NT2/D1 (cell line): ENCODE measurements around the gene TSFM.

Experiments
- DNase-seq: peaks from one replicate; pipeline ENCODE4 v3.0.0-alpha.2; 2011; ENCODE audit warnings: low read depth, low spot score
- H3K27me3 ChIP-seq: 2 replicates; pipeline ENCODE4 v1.6.0; 2011; ENCODE audit warnings: mild to moderate bottlenecking; ENCODE audit not compliant: insufficient read length, insufficient read depth
- H3K36me3 ChIP-seq: 2 replicates; pipeline ENCODE4 v1.6.1; 2011; ENCODE audit warnings: mild to moderate bottlenecking, low read length, mixed read lengths; ENCODE audit not compliant: insufficient read depth, insufficient read length
- H3K4me1 ChIP-seq: 2 replicates; pipeline ENCODE4 v1.5.1; 2011; ENCODE audit not compliant: insufficient read depth, insufficient read length
- H3K4me3 ChIP-seq: 2 replicates; pipeline ENCODE4 v1.5.1; 2011; ENCODE audit warnings: low read depth; ENCODE audit not compliant: insufficient read length
- H3K9ac ChIP-seq: 2 replicates; pipeline ENCODE4 v1.6.0; 2011; ENCODE audit warnings: low read depth; ENCODE audit not compliant: insufficient read length
- H3K9me3 ChIP-seq: 2 replicates; pipeline ENCODE4 v1.5.1; 2011; ENCODE audit warnings: mild to moderate bottlenecking, low read length; ENCODE audit not compliant: insufficient read depth
- SUZ12 ChIP-seq: IDR thresholded peaks from 2 replicates; pipeline ENCODE4 v1.6.1; 2011; ENCODE audit not compliant: insufficient read length, insufficient read depth; ENCODE audit errors: extremely low read depth
- YY1 ChIP-seq: IDR thresholded peaks from 2 replicates; pipeline ENCODE4 v1.6.1; 2011; ENCODE audit not compliant: insufficient read length, insufficient read depth
- ZNF274 ChIP-seq: IDR thresholded peaks from 2 replicates; pipeline ENCODE4 v1.6.1; 2011; ENCODE audit warnings: mild to moderate bottlenecking, low read depth, low read length

The TSFM gene

GRCh38 chr12:57765698-57766463, 16.7 kb upstream of the TSFM start:
- Histone ChIP-seq H3K9me3 (no peaks in the 10 kb centered on the region; the same call in 1 of the 2 replicates), H3K27me3 (peaks cover 42% of the 10 kb centered on the region), H3K4me3 (peak overlapping the region; percentile 16), H3K9ac (peak overlapping the region; percentile 57), H3K36me3 (peaks cover 44% of the 10 kb centered on the region), H3K4me1 (peaks cover 15% of the 10 kb centered on the region)
- TF ChIP-seq YY1 (no peak), SUZ12 (peak; percentile 12), ZNF274 (no peak)
- DNase-seq: no peak

GRCh38 chr12:57766464-57767304, 15.9 kb upstream of the TSFM start, which contains the start of gene CYP27B1:
Gene CYP27B1 (minus strand): TSS chr12:57767078. CDS start chr12:57767041, 37 bp downstream.
- H3K4me3 ChIP-seq: peak within 1 kb of the TSS; percentile 16
- peaks cover 39% of the 10 kb centered on the region for H3K27me3 ChIP-seq
- TF ChIP-seq YY1 (no peak), SUZ12 (no peak), ZNF274 (no peak)
- peaks cover 45% of the 10 kb centered on the region for H3K36me3 ChIP-seq
- no peak for DNase-seq
- H3K9me3 ChIP-seq: no peaks in the 10 kb centered on the region; the same call in 1 of the 2 replicates
- H3K9ac ChIP-seq: peak within 1 kb of the TSS; percentile 57
- H3K4me1 ChIP-seq: peaks cover 15% of the 10 kb centered on the region

- Histone ChIP-seq H3K9ac (peak overlapping the region; percentile 57), H3K4me3 (peak overlapping the region; percentile 16), H3K36me3 (peaks cover 45% of the 10 kb centered on the region), H3K27me3 (peaks cover 39% of the 10 kb centered on the region), H3K4me1 (peaks cover 15% of the 10 kb centered on the region), H3K9me3 (no peaks in the 10 kb centered on the region; the same call in 1 of the 2 replicates)
- no peak for TF ChIP-seq ZNF274
- no peak for TF ChIP-seq SUZ12
- no peak for TF ChIP-seq YY1
- DNase-seq: no peak
Measured at GRCh38 chr12:57767305-57767698, 15.3 kb upstream of the TSFM start.

- TF ChIP-seq ZNF274 (no peak), YY1 (no peak), SUZ12 (no peak)
- Histone ChIP-seq H3K27me3 (peaks cover 39% of the 10 kb centered on the region), H3K9ac (no peak overlapping the region), H3K36me3 (peaks cover 39% of the 10 kb centered on the region), H3K4me3 (no peak overlapping the region), H3K4me1 (peaks cover 15% of the 10 kb centered on the region), H3K9me3 (no peaks in the 10 kb centered on the region; the same call in 1 of the 2 replicates)
- DNase-seq: no peak
Measured at GRCh38 chr12:57767876-57768275, 14.7 kb upstream of the TSFM start.

GRCh38 chr12:57769594-57769993, 13.0 kb upstream of the TSFM start:
- Histone ChIP-seq H3K36me3 (peaks cover 38% of the 10 kb centered on the region), H3K4me1 (peaks cover 15% of the 10 kb centered on the region), H3K9me3 (no peaks in the 10 kb centered on the region), H3K4me3 (no peak overlapping the region), H3K9ac (no peak overlapping the region), H3K27me3 (peaks cover 23% of the 10 kb centered on the region)
- TF ChIP-seq SUZ12 (no peak), ZNF274 (no peak), YY1 (no peak)
- no peak for DNase-seq

- H3K9ac ChIP-seq: peak overlapping the region; percentile 29
- TF ChIP-seq ZNF274 (no peak), YY1 (no peak), SUZ12 (no peak)
- no peak for DNase-seq
- peaks cover 42% of the 10 kb centered on the region for H3K36me3 ChIP-seq
- H3K27me3 ChIP-seq: peaks cover 12% of the 10 kb centered on the region
- peaks cover 10% of the 10 kb centered on the region for H3K4me1 ChIP-seq
- H3K4me3 ChIP-seq: no peak overlapping the region
- H3K9me3 ChIP-seq: no peaks in the 10 kb centered on the region
Measured at GRCh38 chr12:57770734-57771133, 11.9 kb upstream of the TSFM start.

- peak; percentile 92 for DNase-seq
- TF ChIP-seq ZNF274 (no peak), SUZ12 (no peak), YY1 (no peak)
- peaks cover 5% of the 10 kb centered on the region for H3K4me1 ChIP-seq
- H3K9ac ChIP-seq: peak overlapping the region; percentile 95
- no peaks in the 10 kb centered on the region for H3K9me3 ChIP-seq
- peaks cover 6% of the 10 kb centered on the region for H3K27me3 ChIP-seq
- peaks cover 42% of the 10 kb centered on the region for H3K36me3 ChIP-seq
- peak overlapping the region; percentile 94 for H3K4me3 ChIP-seq
Measured at GRCh38 chr12:57771236-57771872, 11.2 kb upstream of the TSFM start.
